ENCODE data around the gene UHRF2. TPM values are rescaled to one million over a fixed set of nuclear protein-coding genes. Genes with fewer than 3 reads are reported as not detected.

UHRF2 gene
- polyA plus RNA-seq, 3 donors: 1.6 to 36.4 (median 7.7) TPM

GRCh38 chr9:6501526-6502210 is 88.7 kb downstream of the UHRF2 start:
- no peak overlapping the region for H3K27ac ChIP-seq (ENCODE audit: low read depth in 1 of 2, low read length in 2 of 2)
- no peaks in the 10 kb centered on the region for H3K27me3 ChIP-seq (ENCODE audit: control insufficient read depth in 2 of 2, insufficient read depth in 2 of 2, low read length in 2 of 2)
- H3K4me1 ChIP-seq (ENCODE audit: control insufficient read depth in 1 of 2, insufficient read depth in 2 of 2, low read length in 2 of 2): no peaks in the 10 kb centered on the region
- Mint-ChIP-seq H3K9me3 (no peaks in the 10 kb centered on the region), H3K27ac (no peak overlapping the region), H3K4me1 (no peaks in the 10 kb centered on the region), H3K4me3 (no peak overlapping the region), H3K36me3 (peaks cover 72 to 84% of the 10 kb centered on the region in 2 donors), H3K27me3 (ENCODE audit: low read depth in 3 of 3) (peaks cover 0 to 3% (median 0%) of the 10 kb centered on the region in 3 donors)
- H2AFZ ChIP-seq (ENCODE audit: insufficient read depth, low read depth, low read length, poor library complexity, severe bottlenecking): no peak overlapping the region
- DNase-seq: no peak
- H3K36me3 ChIP-seq (replicated peaks in 1 of 2; ENCODE audit: control insufficient read depth in 1 of 2, insufficient read depth in 2 of 2, low read length in 2 of 2): peaks cover 78 to 99% of the 10 kb centered on the region in 2 donors
- no CpG with 5 or more reads among the region's 2 CpGs for WGBS (ENCODE audit: insufficient coverage)
- TF ChIP-seq CTCF (IDR thresholded peaks at IDR 0.05): no peak
- no peak overlapping the region for H3K4me2 ChIP-seq (replicated peaks; ENCODE audit: extremely low read depth, low read length, poor library complexity, severe bottlenecking)
- intact Hi-C loops (cut with micrococcal nuclease): no loop called here
- no peak overlapping the region for H3K9ac ChIP-seq (ENCODE audit: insufficient read depth, low read length, poor library complexity, severe bottlenecking)
- no peak overlapping the region for H3K4me3 ChIP-seq (replicated peaks in 1 of 3; ENCODE audit: low read depth in 2 of 3, low read length in 3 of 3)
- H3K9me3 ChIP-seq (replicated peaks in 1 of 2; ENCODE audit: control insufficient read depth in 1 of 2, insufficient read depth in 1 of 2, low read length in 2 of 2): no peaks in the 10 kb centered on the region
- H3K79me2 ChIP-seq (ENCODE audit: insufficient read depth, low read length): no peaks in the 10 kb centered on the region
- no peaks in the 10 kb centered on the region for H4K20me1 ChIP-seq (ENCODE audit: insufficient read depth, low read length)

GRCh38 chr9:6502399-6502798 is 89.4 kb downstream of the UHRF2 start:
- H3K27me3 Mint-ChIP-seq (ENCODE audit: low read depth in 3 of 3): peaks cover 0 to 3% (median 0%) of the 10 kb centered on the region in 3 donors
- no peak overlapping the region for H3K4me3 Mint-ChIP-seq
- peaks cover 78 to 99% of the 10 kb centered on the region in 2 donors for H3K36me3 ChIP-seq (replicated peaks in 1 of 2; ENCODE audit: control insufficient read depth in 1 of 2, insufficient read depth in 2 of 2, low read length in 2 of 2)
- H3K27ac Mint-ChIP-seq: no peak overlapping the region
- H4K20me1 ChIP-seq (ENCODE audit: insufficient read depth, low read length): no peaks in the 10 kb centered on the region
- no peaks in the 10 kb centered on the region for H3K9me3 Mint-ChIP-seq
- no peak for DNase-seq
- TF ChIP-seq CTCF (IDR thresholded peaks at IDR 0.05): no peak
- H2AFZ ChIP-seq (ENCODE audit: insufficient read depth, low read depth, low read length, poor library complexity, severe bottlenecking): no peak overlapping the region
- no peak overlapping the region for H3K4me3 ChIP-seq (replicated peaks in 1 of 3; ENCODE audit: low read depth in 2 of 3, low read length in 3 of 3)
- no peak overlapping the region for H3K9ac ChIP-seq (ENCODE audit: insufficient read depth, low read length, poor library complexity, severe bottlenecking)
- H3K79me2 ChIP-seq (ENCODE audit: insufficient read depth, low read length): no peaks in the 10 kb centered on the region
- H3K27me3 ChIP-seq (ENCODE audit: control insufficient read depth in 2 of 2, insufficient read depth in 2 of 2, low read length in 2 of 2): no peaks in the 10 kb centered on the region
- WGBS (ENCODE audit: insufficient coverage): no CpG with 5 or more reads among the region's 3 CpGs
- H3K4me2 ChIP-seq (replicated peaks; ENCODE audit: extremely low read depth, low read length, poor library complexity, severe bottlenecking): no peak overlapping the region
- no peaks in the 10 kb centered on the region for H3K4me1 ChIP-seq (ENCODE audit: control insufficient read depth in 1 of 2, insufficient read depth in 2 of 2, low read length in 2 of 2)
- no peaks in the 10 kb centered on the region for H3K4me1 Mint-ChIP-seq
- peaks cover 71 to 84% of the 10 kb centered on the region in 2 donors for H3K36me3 Mint-ChIP-seq
- no peaks in the 10 kb centered on the region for H3K9me3 ChIP-seq (replicated peaks in 1 of 2; ENCODE audit: control insufficient read depth in 1 of 2, insufficient read depth in 1 of 2, low read length in 2 of 2)
- H3K27ac ChIP-seq (ENCODE audit: low read depth in 1 of 2, low read length in 2 of 2): no peak overlapping the region
- intact Hi-C loops (cut with micrococcal nuclease): no loop called here
